ENCODE measurements around the gene GFPT1. TPM values are rescaled to one million over a fixed set of nuclear protein-coding genes. Genes with fewer than 3 reads are reported as not detected.

GFPT1 gene
- total and polyA plus RNA-seq, 9 donors = 6.9 to 39.5 (median 28.7) TPM

DNA sequence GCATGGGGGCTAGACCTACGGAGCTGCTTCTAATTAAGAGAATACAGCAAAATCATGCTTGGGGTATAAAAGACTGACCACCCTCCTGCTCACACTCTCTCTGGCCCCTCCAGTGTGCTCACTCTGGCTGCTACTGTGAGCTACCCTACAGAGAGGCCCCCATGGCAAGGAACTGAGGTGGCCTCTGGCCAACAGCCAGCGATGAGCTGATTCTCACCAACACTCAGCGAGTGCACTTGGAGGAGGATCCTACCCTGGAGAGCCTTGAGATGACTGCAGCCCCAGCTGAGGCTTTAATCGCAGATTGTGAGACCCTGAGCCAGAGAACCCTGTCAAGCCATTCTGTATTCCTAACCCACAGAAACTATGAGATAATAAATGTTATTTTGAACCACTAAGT lies 88.2 kb downstream of the GFPT1 start:
- 37 to 44% (median 41%) methylated on average over 4 of the region's 4 CpGs for WGBS, 3 donors
- DNase-seq = no peak
- intact Hi-C loops (cut with DNase I) = no loop called here

DNA sequence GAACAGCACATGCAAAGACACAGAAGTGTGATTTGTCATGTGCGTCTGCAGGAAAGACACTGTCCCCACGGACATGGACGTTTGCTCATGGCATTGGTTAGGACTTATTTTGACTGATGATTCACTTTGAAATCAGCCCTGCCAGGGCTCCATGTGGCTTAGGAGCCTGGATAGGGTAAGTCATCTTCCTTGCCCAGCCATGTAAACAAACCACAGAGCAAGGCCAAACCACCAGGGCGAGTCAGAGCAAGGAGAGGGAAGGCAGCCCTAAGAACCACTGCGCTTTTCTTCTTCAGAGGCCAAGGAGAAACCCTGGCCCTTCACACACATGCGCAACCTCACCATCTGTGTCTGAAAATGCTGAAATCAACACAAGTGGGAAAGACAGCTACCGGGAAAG lies 88.8 kb downstream of the GFPT1 start:
- Histone ChIP-seq H3K27ac (no peak overlapping the region), H3K4me3 (no peak overlapping the region), H3K27me3 (no peaks in the 10 kb centered on the region), H3K36me3 (no peaks in the 10 kb centered on the region), H3K9me3 (no peaks in the 10 kb centered on the region), H3K4me1 (ENCODE audit: insufficient read depth) (no peaks in the 10 kb centered on the region)
- TF ChIP-seq EP300 (IDR thresholded peaks at IDR 0.05) = no peak
- TF ChIP-seq POLR2A (IDR thresholded peaks at IDR 0.05) = no peak
- TF ChIP-seq, protein P1, sequence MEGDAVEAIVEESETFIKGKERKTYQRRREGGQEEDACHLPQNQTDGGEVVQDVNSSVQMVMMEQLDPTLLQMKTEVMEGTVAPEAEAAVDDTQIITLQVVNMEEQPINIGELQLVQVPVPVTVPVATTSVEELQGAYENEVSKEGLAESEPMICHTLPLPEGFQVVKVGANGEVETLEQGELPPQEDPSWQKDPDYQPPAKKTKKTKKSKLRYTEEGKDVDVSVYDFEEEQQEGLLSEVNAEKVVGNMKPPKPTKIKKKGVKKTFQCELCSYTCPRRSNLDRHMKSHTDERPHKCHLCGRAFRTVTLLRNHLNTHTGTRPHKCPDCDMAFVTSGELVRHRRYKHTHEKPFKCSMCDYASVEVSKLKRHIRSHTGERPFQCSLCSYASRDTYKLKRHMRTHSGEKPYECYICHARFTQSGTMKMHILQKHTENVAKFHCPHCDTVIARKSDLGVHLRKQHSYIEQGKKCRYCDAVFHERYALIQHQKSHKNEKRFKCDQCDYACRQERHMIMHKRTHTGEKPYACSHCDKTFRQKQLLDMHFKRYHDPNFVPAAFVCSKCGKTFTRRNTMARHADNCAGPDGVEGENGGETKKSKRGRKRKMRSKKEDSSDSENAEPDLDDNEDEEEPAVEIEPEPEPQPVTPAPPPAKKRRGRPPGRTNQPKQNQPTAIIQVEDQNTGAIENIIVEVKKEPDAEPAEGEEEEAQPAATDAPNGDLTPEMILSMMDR (IDR thresholded peaks at IDR 0.05) = no peak
- WGBS, 3 donors = 67 to 76% (median 69%) methylated on average over 7 of the region's 7 CpGs
- intact Hi-C loops (cut with DNase I) = no loop called here
- DNase-seq = no peak

More for the DNA sequence above, 88.2 kb downstream of the GFPT1 start:
- TF ChIP-seq, protein P1 (IDR thresholded peaks at IDR 0.05) = no peak
- TF ChIP-seq POLR2A (IDR thresholded peaks at IDR 0.05) = no peak
- TF ChIP-seq EP300 (IDR thresholded peaks at IDR 0.05) = no peak
- Histone ChIP-seq H3K4me1 (ENCODE audit: insufficient read depth) (no peaks in the 10 kb centered on the region), H3K4me3 (no peak overlapping the region), H3K36me3 (no peaks in the 10 kb centered on the region), H3K9me3 (no peaks in the 10 kb centered on the region), H3K27ac (no peak overlapping the region), H3K27me3 (no peaks in the 10 kb centered on the region)

DNA sequence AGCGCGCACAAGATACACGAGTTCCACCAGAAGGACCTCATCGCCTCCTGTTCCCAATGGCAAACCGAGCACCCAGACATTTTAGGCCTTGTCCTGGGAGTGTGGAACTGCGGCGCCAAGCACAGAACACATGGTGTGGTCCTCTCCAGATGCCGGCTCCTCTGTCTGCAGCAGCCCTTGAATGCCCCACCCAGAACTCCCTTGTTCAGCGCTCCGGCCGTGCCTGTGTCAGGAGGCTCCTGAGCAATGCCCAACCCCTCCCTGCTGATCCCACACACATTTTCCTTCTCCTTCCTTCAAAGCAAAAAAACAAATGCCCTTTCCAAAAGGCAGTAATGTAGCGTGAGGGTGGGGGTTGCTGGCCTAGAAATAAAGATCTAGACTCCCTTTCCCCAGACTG lies 89.8 kb downstream of the GFPT1 start:
- TF ChIP-seq EP300 (IDR thresholded peaks at IDR 0.05) (no peak), POLR2A (IDR thresholded peaks at IDR 0.05) (no peak)
- TF ChIP-seq, protein P1 (IDR thresholded peaks at IDR 0.05) = no peak
- intact Hi-C loops (cut with DNase I) = no loop called here
- H3K4me1 ChIP-seq (ENCODE audit: insufficient read depth) = no peaks in the 10 kb centered on the region

DNA sequence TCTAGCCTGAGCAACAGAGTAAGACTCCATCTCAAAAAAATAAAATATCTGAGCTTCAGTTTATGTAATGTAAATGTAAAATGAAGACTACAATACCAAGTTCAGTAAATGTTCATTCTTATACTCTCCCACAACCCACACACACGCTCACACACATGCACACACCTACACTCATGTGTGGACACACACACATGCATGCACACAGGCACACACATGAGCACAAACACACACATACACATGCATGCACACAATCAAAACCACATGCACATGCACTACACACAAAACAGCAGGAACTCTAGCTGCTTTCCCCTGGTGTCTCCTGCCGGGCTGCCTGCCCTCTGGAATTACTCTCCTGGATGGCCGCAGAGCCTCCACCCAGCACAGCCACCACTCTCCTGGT lies 90.6 kb downstream of the GFPT1 start:
- no peaks in the 10 kb centered on the region for H3K27me3 ChIP-seq
- DNase-seq = no peak
- 93 to 98% (median 93%) methylated on average over 3 of the region's 3 CpGs for WGBS, 3 donors

More for the DNA sequence above, 89.8 kb downstream of the GFPT1 start:
- 89 to 95% (median 90%) methylated on average over 12 of the region's 12 CpGs for WGBS, 3 donors
- H3K4me3 ChIP-seq = no peak overlapping the region
- no peaks in the 10 kb centered on the region for H3K27me3 ChIP-seq
- H3K27ac ChIP-seq = no peak overlapping the region
- no peaks in the 10 kb centered on the region for H3K9me3 ChIP-seq
- H3K36me3 ChIP-seq = no peaks in the 10 kb centered on the region
- no peak for DNase-seq

More for the DNA sequence above, 90.6 kb downstream of the GFPT1 start:
- TF ChIP-seq EP300 (IDR thresholded peaks at IDR 0.05) (no peak), POLR2A (IDR thresholded peaks at IDR 0.05) (no peak)
- TF ChIP-seq, protein P1 (IDR thresholded peaks at IDR 0.05) = no peak
- H3K4me3 ChIP-seq = no peak overlapping the region
- H3K36me3 ChIP-seq = no peaks in the 10 kb centered on the region
- no peaks in the 10 kb centered on the region for H3K9me3 ChIP-seq
- intact Hi-C loops (cut with DNase I) = no loop called here
- no peak overlapping the region for H3K27ac ChIP-seq
- peaks cover 3% of the 10 kb centered on the region for H3K4me1 ChIP-seq (ENCODE audit: insufficient read depth)

Measured in ovary (tissue), 9 donors.